Type B pancreatic cell (in vitro differentiated cells): ENCODE results near the gene SEMA3D. TPM values are rescaled to one million over a fixed set of nuclear protein-coding genes. Genes with fewer than 3 reads are reported as not detected.
A peak's percentile ranks its signal among the peaks of the same experiment; 100 is the strongest.

Experiments
- DNase-seq: peaks from one replicate; pipeline ENCODE4 v3.0.0; 2021; ENCODE audit warnings: mixed read lengths; ENCODE audit not compliant: unreplicated experiment; ENCODE audit errors: extremely low spot score
- H3K27ac Mint-ChIP-seq: 2 replicates; pipeline ENCODE4 v1.8.0; 2021; ENCODE audit warnings: mild to moderate bottlenecking, mixed read lengths
- H3K27me3 Mint-ChIP-seq: 2 replicates; pipeline ENCODE4 v1.8.0; 2021; ENCODE audit warnings: mixed read lengths
- H3K36me3 Mint-ChIP-seq: 2 replicates; pipeline ENCODE4 v1.8.0; 2021; ENCODE audit warnings: mixed read lengths
- H3K4me1 Mint-ChIP-seq: one replicate; pipeline ENCODE4 v1.8.0; 2021; ENCODE audit warnings: mixed read lengths; ENCODE audit not compliant: unreplicated experiment
- H3K4me3 Mint-ChIP-seq: 2 replicates; pipeline ENCODE4 v1.8.0; 2021; ENCODE audit warnings: mild to moderate bottlenecking, mixed read lengths
- H3K9me3 Mint-ChIP-seq: 2 replicates; pipeline ENCODE4 v1.8.0; 2021; ENCODE audit warnings: mixed read lengths
- total RNA-seq: library from RNA; stranded (reverse); gene quantifications from 2 replicates; pipeline ENCODE4 v1.2.1, GENCODE V29; 2021; ENCODE audit warnings: low replicate concordance
- TF ChIP-seq, protein P1 (sequence below): fragments of 200-600 bp; sonication (generic); conservative IDR thresholded peaks from 2 replicates; pipeline ENCODE4 v1.5.0; 2021; ENCODE audit warnings: antibody characterized with exemption, mild to moderate bottlenecking

SEMA3D gene
- total RNA-seq, 1 donor from 2014 or later, result 52.9 TPM

DNA sequence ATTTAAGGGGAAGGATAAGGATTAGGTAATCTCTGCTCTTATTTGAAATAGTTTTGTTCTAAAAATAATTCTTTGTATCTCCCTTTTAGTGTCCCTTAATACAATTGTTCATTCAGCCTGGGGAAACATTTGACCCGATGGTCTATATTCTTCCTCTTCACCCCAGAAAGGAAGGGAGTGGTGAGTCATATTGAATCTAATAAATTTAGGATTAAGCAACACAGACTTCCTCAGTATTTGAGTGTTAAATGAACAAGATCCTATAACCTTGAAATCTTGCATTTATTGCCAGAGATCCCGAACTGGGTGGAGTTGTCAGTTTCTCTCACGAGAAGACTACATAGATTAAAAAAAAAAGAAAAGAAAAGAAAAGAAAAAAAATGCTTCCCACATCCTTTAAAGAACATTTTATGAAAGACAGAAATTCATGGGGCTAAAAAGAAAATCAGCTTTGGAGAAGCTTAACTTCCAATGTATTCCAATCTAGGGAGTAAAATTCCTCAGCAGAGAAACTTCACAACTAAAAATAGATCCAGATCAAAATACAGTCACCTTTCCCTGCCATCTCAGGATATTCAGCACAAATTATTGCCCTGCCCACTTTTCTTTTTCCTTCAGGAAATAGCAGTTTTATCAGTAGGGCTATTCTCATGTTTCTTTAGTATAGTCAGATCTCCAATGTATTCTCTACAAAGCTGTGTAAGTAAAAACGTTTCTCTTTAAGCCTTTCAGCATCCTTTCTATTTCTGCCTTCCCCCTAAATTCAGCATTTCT is 82.2 kb downstream of the SEMA3D start:
- TF ChIP-seq, protein P1, sequence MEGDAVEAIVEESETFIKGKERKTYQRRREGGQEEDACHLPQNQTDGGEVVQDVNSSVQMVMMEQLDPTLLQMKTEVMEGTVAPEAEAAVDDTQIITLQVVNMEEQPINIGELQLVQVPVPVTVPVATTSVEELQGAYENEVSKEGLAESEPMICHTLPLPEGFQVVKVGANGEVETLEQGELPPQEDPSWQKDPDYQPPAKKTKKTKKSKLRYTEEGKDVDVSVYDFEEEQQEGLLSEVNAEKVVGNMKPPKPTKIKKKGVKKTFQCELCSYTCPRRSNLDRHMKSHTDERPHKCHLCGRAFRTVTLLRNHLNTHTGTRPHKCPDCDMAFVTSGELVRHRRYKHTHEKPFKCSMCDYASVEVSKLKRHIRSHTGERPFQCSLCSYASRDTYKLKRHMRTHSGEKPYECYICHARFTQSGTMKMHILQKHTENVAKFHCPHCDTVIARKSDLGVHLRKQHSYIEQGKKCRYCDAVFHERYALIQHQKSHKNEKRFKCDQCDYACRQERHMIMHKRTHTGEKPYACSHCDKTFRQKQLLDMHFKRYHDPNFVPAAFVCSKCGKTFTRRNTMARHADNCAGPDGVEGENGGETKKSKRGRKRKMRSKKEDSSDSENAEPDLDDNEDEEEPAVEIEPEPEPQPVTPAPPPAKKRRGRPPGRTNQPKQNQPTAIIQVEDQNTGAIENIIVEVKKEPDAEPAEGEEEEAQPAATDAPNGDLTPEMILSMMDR, result no peak
- no peak overlapping the region for H3K27ac Mint-ChIP-seq
- H3K4me1 Mint-ChIP-seq, result peaks cover 21% of the 10 kb centered on the region
- no peak for DNase-seq
- peak overlapping the region; percentile 3 for H3K4me3 Mint-ChIP-seq
- no peaks in the 10 kb centered on the region for H3K27me3 Mint-ChIP-seq
- peaks cover 8% of the 10 kb centered on the region for H3K36me3 Mint-ChIP-seq
- peaks cover 4% of the 10 kb centered on the region for H3K9me3 Mint-ChIP-seq

GRCh38 chr7:85103962-85104361 is 82.9 kb downstream of the SEMA3D start:
- Mint-ChIP-seq H3K4me3 (no peak overlapping the region), H3K27ac (no peak overlapping the region), H3K27me3 (no peaks in the 10 kb centered on the region), H3K9me3 (peaks cover 4% of the 10 kb centered on the region), H3K36me3 (peaks cover 8% of the 10 kb centered on the region), H3K4me1 (peaks cover 21% of the 10 kb centered on the region)
- no peak for DNase-seq
- TF ChIP-seq, protein P1, result no peak

DNA sequence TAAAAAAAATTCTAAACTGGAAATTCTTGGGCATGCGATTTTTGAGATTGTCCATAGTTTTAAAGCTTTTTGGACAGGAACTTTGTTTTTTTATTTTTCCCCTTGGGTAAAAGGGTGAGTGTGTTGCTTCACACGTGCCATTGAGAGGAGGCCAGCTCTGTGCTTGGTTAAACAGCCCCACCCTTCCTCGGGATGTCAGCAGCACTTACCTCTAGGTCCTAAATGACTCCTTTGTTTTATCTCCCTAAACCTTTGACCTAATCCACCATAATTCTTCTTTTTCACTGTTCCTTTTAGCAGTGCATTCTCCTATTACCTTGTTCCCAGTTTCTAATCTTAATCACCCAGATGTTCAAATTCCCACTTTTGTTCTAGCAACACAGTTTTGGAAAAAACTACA is 83.5 kb downstream of the SEMA3D start:
- Mint-ChIP-seq H3K4me1 (peaks cover 21% of the 10 kb centered on the region), H3K4me3 (no peak overlapping the region), H3K27me3 (no peaks in the 10 kb centered on the region), H3K27ac (no peak overlapping the region), H3K9me3 (peaks cover 4% of the 10 kb centered on the region), H3K36me3 (peaks cover 8% of the 10 kb centered on the region)
- TF ChIP-seq, protein P1, result no peak
- DNase-seq, result no peak

- Mint-ChIP-seq H3K4me3 (no peak overlapping the region), H3K27me3 (no peaks in the 10 kb centered on the region), H3K4me1 (peaks cover 21% of the 10 kb centered on the region), H3K36me3 (peaks cover 8% of the 10 kb centered on the region), H3K9me3 (peaks cover 4% of the 10 kb centered on the region), H3K27ac (no peak overlapping the region)
- DNase-seq, result no peak
- TF ChIP-seq, protein P1, result no peak
Measured at GRCh38 chr7:85102813-85103350, 84.0 kb downstream of the SEMA3D start.

GRCh38 chr7:85101347-85101746 is 85.5 kb downstream of the SEMA3D start:
- H3K4me3 Mint-ChIP-seq, result no peak overlapping the region
- H3K27ac Mint-ChIP-seq, result no peak overlapping the region
- DNase-seq, result no peak
- no peaks in the 10 kb centered on the region for H3K27me3 Mint-ChIP-seq
- peaks cover 12% of the 10 kb centered on the region for H3K36me3 Mint-ChIP-seq
- TF ChIP-seq, protein P1, result no peak
- H3K9me3 Mint-ChIP-seq, result peaks cover 4% of the 10 kb centered on the region
- peaks cover 21% of the 10 kb centered on the region for H3K4me1 Mint-ChIP-seq
